ENCODE measurements around the gene CDON.

GRCh38 chr11:125994509-125994908 lies 68.2 kb downstream of the CDON start:
- TF ChIP-seq CTCF (IDR thresholded peaks at IDR 0.05; ENCODE audit: extremely low read depth in 1 of 2, insufficient read depth in 1 of 2, low read depth in 1 of 2, low read length in 2 of 2) (no peak), FOS (IDR thresholded peaks at IDR 0.05; ENCODE audit: borderline replicate concordance, insufficient read depth, low read length) (no peak), MAX (IDR thresholded peaks at IDR 0.05; ENCODE audit: insufficient read depth, insufficient read length) (no peak), POLR2AphosphoS5 (IDR thresholded peaks at IDR 0.05; ENCODE audit: insufficient read depth, low read depth, low read length) (no peak)
